C4-2B (cell line): ENCODE measurements around the gene VSTM4.

Experiments
- H3K27ac ChIP-seq: fragments of 450-650 bp; 2 replicates; pipeline ENCODE4 v1.5.1; 2017
- CTCF ChIP-seq: fragments of 450-650 bp; conservative IDR thresholded peaks from 2 replicates; pipeline ENCODE4 v1.5.1; 2017; ENCODE audit warnings: mild to moderate bottlenecking
- ZFX ChIP-seq: fragments of 450-650 bp; IDR thresholded peaks from 2 replicates; pipeline ENCODE4 v1.6.1; 2017

The VSTM4 gene

DNA sequence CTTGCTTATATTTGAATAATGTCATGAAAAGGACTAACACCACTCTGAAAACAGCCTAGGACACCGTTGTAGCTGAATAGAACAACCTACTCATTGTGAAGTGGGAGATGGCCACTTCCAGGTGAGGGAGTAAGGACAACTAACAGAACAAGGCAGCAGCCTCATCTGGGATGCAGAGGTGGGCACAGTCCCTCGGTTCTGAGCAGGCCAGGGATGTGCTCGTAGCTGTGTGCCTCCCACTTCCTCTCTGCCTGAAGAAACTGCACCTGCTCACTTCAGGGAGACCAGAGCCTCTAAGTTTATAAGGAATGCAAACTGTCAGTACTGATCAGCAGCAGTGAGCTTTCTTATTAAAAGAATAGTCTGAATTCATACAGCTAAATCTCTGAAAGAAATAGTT, 2.5 kb downstream of the VSTM4 start:
- H3K27ac ChIP-seq = no peak overlapping the region
- TF ChIP-seq CTCF (no peak), ZFX (no peak)

GRCh38 chr10:49112098-49112497, 3.2 kb downstream of the VSTM4 start:
- no peak overlapping the region for H3K27ac ChIP-seq
- TF ChIP-seq CTCF = no peak
- no peak for TF ChIP-seq ZFX

GRCh38 chr10:49111320-49111698, 4.0 kb downstream of the VSTM4 start:
- H3K27ac ChIP-seq = no peak overlapping the region
- no peak for TF ChIP-seq ZFX
- TF ChIP-seq CTCF = no peak

DNA sequence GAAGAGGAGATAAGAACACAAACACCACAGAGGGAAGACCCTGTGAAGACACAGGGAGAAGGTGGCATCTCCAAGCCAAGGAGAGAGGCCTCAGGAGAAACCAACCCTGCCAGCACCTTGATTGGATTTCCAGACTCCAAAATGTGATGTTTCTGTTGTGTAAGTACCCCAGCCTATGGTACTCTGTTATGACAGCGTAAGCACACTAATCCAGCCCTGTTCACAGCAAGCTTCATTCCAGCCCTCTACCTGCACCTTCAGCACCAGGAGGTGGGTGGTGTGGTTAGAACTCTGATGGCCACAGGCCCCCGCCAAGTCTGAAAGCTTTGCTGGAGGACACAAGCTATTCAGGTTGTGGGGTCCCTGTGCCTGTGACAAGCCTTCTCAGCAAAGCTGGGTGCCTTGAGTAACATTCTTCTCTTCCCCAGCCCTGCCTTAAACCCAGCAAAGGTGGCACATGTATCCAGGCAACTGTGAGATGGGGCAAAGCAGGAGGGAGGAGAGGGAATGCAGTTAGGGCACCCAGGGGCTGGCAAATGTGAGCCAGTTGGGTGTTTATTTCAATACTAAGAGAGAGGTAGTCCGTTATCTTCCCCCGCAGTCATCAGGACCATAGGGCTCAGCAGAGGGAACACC, 4.5 kb downstream of the VSTM4 start:
- H3K27ac ChIP-seq = no peak overlapping the region
- no peak for TF ChIP-seq ZFX
- TF ChIP-seq CTCF = no peak

- TF ChIP-seq ZFX (no peak), CTCF (no peak)
- no peak overlapping the region for H3K27ac ChIP-seq
These were observed 5.5 kb downstream of the VSTM4 start for GRCh38 chr10:49109669-49110340.

- TF ChIP-seq ZFX (no peak), CTCF (no peak)
- no peak overlapping the region for H3K27ac ChIP-seq
These were observed 6.7 kb downstream of the VSTM4 start for GRCh38 chr10:49108656-49109055.

GRCh38 chr10:49107887-49108267, 7.4 kb downstream of the VSTM4 start:
- H3K27ac ChIP-seq = peak overlapping the region; percentile 30; the same call in 1 of the 2 replicates
- TF ChIP-seq ZFX (no peak), CTCF (no peak)
